ENCODE results near the gene PDCD2. TPM values are rescaled to one million over a fixed set of nuclear protein-coding genes. Genes with fewer than 3 reads are reported as not detected.

PDCD2 gene
- total RNA-seq, 1 experiment from 2014 or later, result 43.1 TPM

- Histone ChIP-seq H3K4me1 (replicated peaks; ENCODE audit: insufficient read depth) (peaks cover 7% of the 10 kb centered on the region; the same call in 1 of the 2 replicates), H3K4me3 (no peak overlapping the region), H4K20me1 (ENCODE audit: insufficient read depth) (no peaks in the 10 kb centered on the region; the same call in 1 of the 2 replicates), H3F3A (ENCODE audit: insufficient read depth, low read depth) (peaks cover 29% of the 10 kb centered on the region; the same call in 1 of the 2 replicates), H2AFZ (no peak overlapping the region), H3K4me2 (no peak overlapping the region), H3K9me3 (ENCODE audit: insufficient read depth, low read depth) (no peaks in the 10 kb centered on the region), H3K79me2 (ENCODE audit: low read depth) (peaks cover 14% of the 10 kb centered on the region), H3K27ac (no peak overlapping the region), H3K9me2 (ENCODE audit: insufficient read depth) (no peaks in the 10 kb centered on the region), H3K36me3 (ENCODE audit: low read depth) (peaks cover 18% of the 10 kb centered on the region), H3K27me3 (ENCODE audit: insufficient read depth, low read depth) (no peaks in the 10 kb centered on the region)
- ChIA-PET POLR2A (ENCODE audit: unreplicated experiment) (no interaction called here), CTCF (no interaction called here)
- no TSS peak for BruUV-seq (replicated peaks)
- no peak for DNase-seq
- TF ChIP-seq CTCF (conservative IDR thresholded peaks at IDR 0.05), result no peak
- no peak for TF ChIP-seq EZH2 (IDR thresholded peaks at IDR 0.05; ENCODE audit: low read depth)
- intact Hi-C loops (cut with micrococcal nuclease; ENCODE audit: unreplicated experiment), result no loop called here
Observed at GRCh38 chr6:170578909-170579308, 5.5 kb downstream of the PDCD2 start.

GRCh38 chr6:170575250-170575649 lies 9.2 kb downstream of the PDCD2 start:
- H3K27ac ChIP-seq, result no peak overlapping the region
- CTCF ChIA-PET, result no interaction called here
- H3K9me3 ChIP-seq (ENCODE audit: insufficient read depth, low read depth), result no peaks in the 10 kb centered on the region
- 0 out of 2 replicates have a peak, but pooled peaks cover 2% of the 10 kb centered on the region for H4K20me1 ChIP-seq (ENCODE audit: insufficient read depth)
- H3K36me3 ChIP-seq (ENCODE audit: low read depth), result no peaks in the 10 kb centered on the region; the same call in 1 of the 2 replicates
- no peaks in the 10 kb centered on the region for H3K79me2 ChIP-seq (ENCODE audit: low read depth)
- intact Hi-C loops (cut with micrococcal nuclease; ENCODE audit: unreplicated experiment), result no loop called here
- H3K4me2 ChIP-seq, result no peak overlapping the region
- no peak overlapping the region for H3K4me3 ChIP-seq
- no peak overlapping the region for H2AFZ ChIP-seq
- peaks cover 25% of the 10 kb centered on the region; the same call in 1 of the 2 replicates for H3F3A ChIP-seq (ENCODE audit: insufficient read depth, low read depth)
- no peak; the same call in 1 of the 2 replicates for TF ChIP-seq CTCF (conservative IDR thresholded peaks at IDR 0.05)
- TF ChIP-seq EZH2 (IDR thresholded peaks at IDR 0.05; ENCODE audit: low read depth), result no peak
- H3K27me3 ChIP-seq (ENCODE audit: insufficient read depth, low read depth), result no peaks in the 10 kb centered on the region
- DNase-seq, result no peak
- POLR2A ChIA-PET (ENCODE audit: unreplicated experiment), result no interaction called here
- no peaks in the 10 kb centered on the region for H3K4me1 ChIP-seq (replicated peaks; ENCODE audit: insufficient read depth)
- H3K9me2 ChIP-seq (ENCODE audit: insufficient read depth), result no peaks in the 10 kb centered on the region
- BruUV-seq (replicated peaks), result no TSS peak

- H2AFZ ChIP-seq, result no peak overlapping the region
- H3K36me3 ChIP-seq (ENCODE audit: low read depth), result peaks cover 4% of the 10 kb centered on the region
- no peaks in the 10 kb centered on the region for H3K79me2 ChIP-seq (ENCODE audit: low read depth)
- intact Hi-C loops (cut with micrococcal nuclease; ENCODE audit: unreplicated experiment), result no loop called here
- no peaks in the 10 kb centered on the region for H3K27me3 ChIP-seq (ENCODE audit: insufficient read depth, low read depth)
- ChIA-PET POLR2A (ENCODE audit: unreplicated experiment) (interaction anchor here (0.6 kb wide), 1 partner anchor 19 kb away, joined by 11 read pairs; the partner anchor contains the start of gene TBP), CTCF (no interaction called here)
- H3K9me3 ChIP-seq (ENCODE audit: insufficient read depth, low read depth), result no peaks in the 10 kb centered on the region
- H3K4me2 ChIP-seq, result no peak overlapping the region
- H3K4me3 ChIP-seq, result no peak overlapping the region
- H3F3A ChIP-seq (ENCODE audit: insufficient read depth, low read depth), result peaks cover 17% of the 10 kb centered on the region; the same call in 1 of the 2 replicates
- DNase-seq, result no peak
- TF ChIP-seq EZH2 (IDR thresholded peaks at IDR 0.05; ENCODE audit: low read depth), result no peak
- no peak for TF ChIP-seq CTCF (conservative IDR thresholded peaks at IDR 0.05)
- H3K4me1 ChIP-seq (replicated peaks; ENCODE audit: insufficient read depth), result no peaks in the 10 kb centered on the region
- H3K27ac ChIP-seq, result no peak overlapping the region
- H4K20me1 ChIP-seq (ENCODE audit: insufficient read depth), result 0 out of 2 replicates have a peak, but pooled peaks cover 5% of the 10 kb centered on the region
- no TSS peak for BruUV-seq (replicated peaks)
- H3K9me2 ChIP-seq (ENCODE audit: insufficient read depth), result no peaks in the 10 kb centered on the region
Observed at GRCh38 chr6:170572704-170573466, 11.6 kb downstream of the PDCD2 start.

Data from PC-9 (cell line).